HG03045 (cell line): Measurements from ENCODE around the gene PRDM16.

Source experiments
- ATAC-seq: cut with Tn5 transposase; IDR thresholded peaks from one replicate; pipeline ENCODE4 v1.9.1; 2021; ENCODE audit warnings: mild to moderate bottlenecking, moderate library complexity; ENCODE audit not compliant: unreplicated experiment

The PRDM16 gene

GRCh38 chr1:3219791-3220467, 150.9 kb downstream of the PRDM16 start:
- ATAC-seq = no peak

DNA sequence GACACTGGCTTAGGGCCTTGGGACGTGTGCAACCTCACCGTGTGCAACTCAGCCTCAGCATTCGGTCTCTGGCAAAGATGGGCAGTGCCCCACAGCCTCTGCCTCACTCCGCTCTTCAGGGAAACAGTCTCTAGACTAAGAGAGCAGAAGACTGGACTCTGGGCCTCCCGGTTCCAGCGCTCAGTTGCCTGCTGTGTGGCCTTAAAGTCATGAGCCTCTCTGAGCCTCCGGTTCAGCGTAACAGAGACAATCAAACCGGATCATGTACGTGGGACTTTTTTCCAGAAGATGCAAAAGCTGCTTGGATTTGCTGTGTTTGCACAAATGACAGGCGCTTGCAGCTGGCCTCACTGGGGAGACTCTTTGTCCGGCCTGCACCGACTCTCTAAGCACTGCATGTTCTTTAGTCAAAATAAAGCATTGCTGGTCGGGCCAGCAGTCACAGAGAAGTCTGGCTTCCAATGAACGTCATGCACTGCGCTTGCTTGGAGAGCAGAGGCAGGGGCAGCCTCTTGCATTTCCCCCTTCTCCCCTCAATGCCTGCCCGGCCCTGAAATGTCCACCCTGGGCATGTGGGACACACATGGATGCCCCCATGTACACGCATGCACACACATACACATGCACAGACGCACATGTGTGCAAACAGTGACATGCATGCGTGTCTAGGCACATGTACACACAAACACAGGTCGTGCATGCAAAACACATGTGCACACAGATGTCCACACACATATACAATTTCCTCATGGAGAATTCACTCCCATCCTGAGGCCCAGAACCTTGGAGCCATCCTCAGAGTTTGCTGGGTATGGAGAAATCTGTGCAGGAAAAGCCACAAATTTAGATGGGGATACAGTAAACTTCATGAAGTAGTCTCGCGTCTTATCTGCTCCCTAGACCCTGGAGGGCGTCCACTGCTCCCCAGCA, 152.4 kb downstream of the PRDM16 start:
- no peak for ATAC-seq

GRCh38 chr1:3222042-3222692, 153.2 kb downstream of the PRDM16 start:
- ATAC-seq = no peak

- no peak for ATAC-seq
Measured at GRCh38 chr1:3225661-3226060, 156.7 kb downstream of the PRDM16 start.

DNA sequence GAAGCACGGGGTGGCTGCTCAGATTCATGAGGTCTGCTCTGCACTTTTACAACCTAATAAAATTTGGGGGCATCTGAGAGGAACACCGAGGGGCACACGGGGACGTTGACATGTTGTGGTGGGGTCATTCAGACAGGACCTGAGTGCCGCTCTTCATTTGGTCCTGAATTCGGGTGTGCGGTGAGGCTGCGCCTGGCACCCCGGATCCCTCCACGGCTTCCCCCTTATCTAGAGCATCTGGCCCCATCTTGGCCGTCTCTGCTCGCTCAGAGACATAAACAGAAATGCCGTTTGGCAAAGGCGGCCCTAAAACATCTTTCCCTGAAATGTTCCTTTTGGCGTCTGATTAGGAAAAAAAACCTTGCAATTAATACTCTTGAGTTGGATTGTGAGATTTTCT, 157.2 kb downstream of the PRDM16 start:
- no peak for ATAC-seq

- ATAC-seq = no peak
Measured at GRCh38 chr1:3226701-3227350, 157.8 kb downstream of the PRDM16 start.

- ATAC-seq = no peak
Measured at GRCh38 chr1:3227351-3227704, 158.3 kb downstream of the PRDM16 start.

- ATAC-seq = no peak
Measured at GRCh38 chr1:3227893-3228292, 158.9 kb downstream of the PRDM16 start.

DNA sequence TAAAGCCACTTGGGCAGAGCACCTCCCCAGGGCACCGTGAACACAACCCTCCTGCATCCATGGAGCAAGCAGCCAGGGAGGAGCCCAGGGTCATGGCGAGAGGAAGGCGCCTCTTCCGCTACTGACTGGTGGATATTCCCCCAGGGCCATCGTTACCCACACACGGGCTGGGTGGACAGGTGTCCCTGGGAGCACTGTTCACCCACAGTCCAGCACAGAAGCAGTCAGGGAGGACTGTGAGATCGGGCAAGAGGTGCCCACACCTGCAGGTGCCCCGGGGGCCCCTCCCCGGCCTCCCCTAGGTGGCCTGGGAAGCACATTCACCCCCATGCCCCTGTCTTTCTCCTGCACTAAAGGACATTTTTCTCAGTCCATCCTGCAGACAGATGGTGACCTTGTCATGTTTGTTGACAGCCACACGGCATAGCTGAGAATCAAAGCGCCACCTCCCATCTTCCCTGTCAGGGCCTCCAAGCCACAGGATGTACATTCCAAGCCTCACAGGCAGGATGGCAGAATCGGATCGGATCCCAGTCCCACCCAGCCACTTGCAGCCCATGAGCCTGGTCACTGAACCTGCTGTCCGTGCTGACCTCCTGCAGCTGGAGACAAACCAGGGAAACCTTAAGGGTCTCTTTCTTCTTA, 160.2 kb downstream of the PRDM16 start:
- ATAC-seq = no peak

DNA sequence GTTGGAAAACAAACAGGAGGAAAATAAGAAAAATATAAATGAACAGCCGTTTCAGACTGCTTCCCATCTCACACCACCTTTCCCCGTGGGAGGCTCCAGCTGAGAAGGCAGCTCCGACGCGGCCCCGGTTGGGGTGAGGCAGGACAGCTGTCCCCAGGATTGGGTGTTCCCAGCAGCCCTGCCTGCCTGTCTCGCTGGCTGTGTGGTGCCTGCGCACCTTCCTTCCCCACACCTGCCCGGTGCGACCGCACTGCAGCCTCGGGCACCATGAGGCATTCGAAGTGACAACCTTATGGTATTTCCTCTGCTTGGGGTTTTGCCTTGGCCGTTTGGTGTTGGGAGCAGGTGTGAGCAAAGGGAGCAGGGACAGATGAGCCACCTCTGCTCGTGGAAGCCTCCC, 161.6 kb downstream of the PRDM16 start:
- ATAC-seq = no peak

DNA sequence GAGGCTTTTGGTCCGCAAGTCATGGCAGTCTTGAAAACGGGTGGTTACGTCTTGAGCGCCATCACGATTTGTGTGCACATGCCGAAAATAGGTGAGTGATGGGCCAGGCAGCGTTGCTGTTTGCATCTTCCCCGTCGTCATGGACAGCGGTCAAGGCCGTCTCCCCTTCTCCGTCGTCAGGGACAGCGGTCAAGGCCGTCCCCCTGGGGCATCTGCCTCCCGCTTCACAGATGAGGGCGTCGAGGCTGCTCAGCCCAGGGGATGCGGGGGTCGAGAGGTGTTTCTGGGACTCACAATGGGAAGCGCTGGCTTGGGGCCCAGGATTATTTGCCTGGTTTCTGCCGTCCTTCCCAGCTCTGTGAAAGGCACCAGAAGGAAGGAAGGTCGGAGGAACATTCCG, 162.2 kb downstream of the PRDM16 start:
- ATAC-seq = no peak

DNA sequence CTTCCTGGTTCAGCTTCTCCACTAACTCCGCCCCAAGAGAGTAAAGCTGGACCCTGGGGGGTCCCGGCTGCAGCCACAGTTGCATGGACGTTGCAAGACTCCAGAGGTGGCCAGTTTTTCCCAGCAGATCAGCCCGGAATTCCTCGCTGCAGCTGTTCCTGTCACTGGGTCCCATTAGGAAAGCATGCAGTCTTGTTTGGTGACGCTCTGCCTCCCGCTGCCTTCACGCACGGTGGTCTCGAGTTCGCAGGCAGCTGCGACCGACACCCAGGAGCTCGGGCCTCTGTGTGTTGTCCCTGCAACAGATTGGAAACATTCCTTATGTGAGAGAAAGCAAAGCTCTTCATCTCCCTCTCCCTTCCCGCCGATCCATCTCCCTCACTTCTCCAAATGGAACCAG, 162.8 kb downstream of the PRDM16 start:
- no peak for ATAC-seq

GRCh38 chr1:3233031-3233430, 164.0 kb downstream of the PRDM16 start:
- ATAC-seq = no peak

DNA sequence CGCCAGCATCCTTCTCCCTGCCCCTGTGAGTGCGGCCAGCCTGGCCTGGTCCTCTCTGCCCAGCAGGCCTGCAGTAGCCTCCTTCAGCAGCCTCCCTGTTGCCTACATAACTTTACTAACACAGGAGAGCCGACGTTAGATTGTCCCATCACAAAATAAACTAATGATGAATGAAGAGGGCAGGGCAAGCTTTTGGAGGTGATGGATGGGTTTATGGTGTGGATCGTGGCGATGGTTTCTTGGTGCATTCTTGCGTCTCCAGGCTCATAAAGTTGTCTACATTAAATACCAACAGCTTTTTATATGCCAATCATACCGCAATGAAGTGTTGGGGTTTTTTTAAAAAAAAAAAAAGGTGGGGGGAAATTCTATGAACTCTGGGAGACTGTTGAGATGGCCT, 164.5 kb downstream of the PRDM16 start:
- no peak for ATAC-seq

DNA sequence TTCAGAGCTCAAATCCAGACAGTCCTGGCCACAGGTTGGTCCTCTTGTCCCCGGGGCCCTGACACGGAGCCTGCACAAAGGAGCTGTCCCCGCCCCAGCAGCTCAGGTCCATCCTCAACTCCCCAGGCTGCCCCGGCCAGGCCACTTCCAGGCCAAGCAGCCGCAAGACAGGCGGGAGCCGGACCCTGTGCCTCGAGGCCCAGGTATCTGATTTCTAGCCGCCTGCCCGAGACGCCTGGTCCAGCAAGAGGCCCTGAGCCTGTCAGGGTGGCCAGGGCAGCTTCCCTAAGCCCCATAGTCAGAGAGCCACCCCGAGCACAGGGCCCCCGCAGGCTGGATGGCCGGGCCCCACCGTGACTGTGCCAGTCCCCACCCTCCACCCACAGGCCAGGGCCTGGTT, 165.3 kb downstream of the PRDM16 start:
- no peak for ATAC-seq

GRCh38 chr1:3234956-3235355, 166.0 kb downstream of the PRDM16 start:
- no peak for ATAC-seq

DNA sequence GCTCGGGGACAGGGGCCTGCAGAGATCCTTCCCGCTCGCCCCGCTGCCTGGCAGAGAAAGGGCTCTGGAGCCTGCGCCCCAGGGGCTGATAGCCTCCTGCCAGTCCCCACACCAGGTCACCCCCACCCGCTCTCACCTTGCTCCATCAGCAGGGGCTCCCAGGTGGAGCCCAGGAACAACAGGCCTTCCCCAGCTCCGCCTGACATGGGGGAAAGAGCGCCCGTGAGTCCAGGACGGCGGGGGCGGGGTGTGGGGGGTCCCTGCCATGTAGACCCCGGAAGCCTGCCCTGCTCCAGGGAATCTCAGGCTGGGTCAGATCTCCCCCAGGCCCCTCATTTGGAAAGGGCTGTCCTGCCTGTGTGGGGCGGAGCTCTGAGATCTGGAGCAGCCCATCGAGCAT, 166.5 kb downstream of the PRDM16 start:
- no peak for ATAC-seq

GRCh38 chr1:3236361-3236760, 167.4 kb downstream of the PRDM16 start:
- ATAC-seq = no peak

DNA sequence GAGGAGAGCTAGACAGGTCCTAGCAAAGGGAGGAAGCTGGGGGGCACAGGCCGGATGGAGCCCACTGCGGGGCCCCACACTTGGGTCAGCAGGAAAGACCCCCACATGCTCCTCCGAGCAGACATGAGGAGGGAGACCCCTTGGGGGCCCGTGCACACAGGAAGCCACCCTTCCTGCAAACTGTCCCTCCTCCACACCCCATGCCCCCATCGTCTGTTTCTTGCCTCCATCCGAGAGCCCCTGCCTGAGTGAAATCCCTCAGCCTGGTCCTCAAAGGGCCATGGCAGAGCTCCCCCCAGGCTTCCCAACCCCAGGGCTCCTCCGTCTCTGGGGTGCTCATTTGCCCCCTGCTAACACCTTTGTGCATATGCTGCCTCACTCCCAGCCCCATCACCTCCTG, 168.0 kb downstream of the PRDM16 start:
- ATAC-seq = no peak

- ATAC-seq = no peak
Measured at GRCh38 chr1:3237570-3237969, 168.6 kb downstream of the PRDM16 start.
